Adrenal gland (tissue), 12 donors: ENCODE measurements around the gene PRPF6. TPM values are rescaled to one million over a fixed set of nuclear protein-coding genes. Genes with fewer than 3 reads are reported as not detected.

Experiments used
- DNase-seq, 7 donors: peaks; one replicate each; pipeline ENCODE4 v3.0.0-alpha.2; 2019 to 2020
- H3K27ac ChIP-seq, 5 donors: fragments of 200-600 bp; sonication (generic) in 4 of 5; 1 replicate in 3 of 5; 2 replicates in 2 of 5; pipeline versions ENCODE4 v1.5.1 to v1.8.0; 2016 to 2020; ENCODE audit warnings: mild to moderate bottlenecking in 1 of 5
- H3K27me3 ChIP-seq: fragments of 200-600 bp; 2 replicates; pipeline ENCODE4 v1.8.0; 2021
- H3K36me3 ChIP-seq, 2 donors: fragments of 200-600 bp; replicated peaks in 1 of 2; 1 replicate in 1 of 2; 2 replicates in 1 of 2; pipeline versions ENCODE4 v1.5.1 to v1.8.0; 2018 to 2022
- H3K4me1 ChIP-seq, 2 donors: fragments of 200-600 bp; replicated peaks in 1 of 2; 1 replicate in 1 of 2; 2 replicates in 1 of 2; pipeline versions ENCODE4 v1.5.1 to v1.8.0; 2018 to 2021
- H3K4me3 ChIP-seq, 4 donors: fragments of 200-600 bp; sonication (generic) in 3 of 4; one replicate each; pipeline ENCODE4 v1.5.1; 2016 to 2018
- H3K9me3 ChIP-seq, 3 donors: fragments of 200-600 bp; sonication (generic) in 1 of 3; replicated peaks in 1 of 3; 1 replicate in 2 of 3; 2 replicates in 1 of 3; pipeline versions ENCODE4 v1.5.1 to v1.8.0; 2016 to 2021
- CTCF ChIP-seq, 6 experiments: fragments of 450-650 bp in 4 of 6; fragments of 200-600 bp in 2 of 6; sonication (generic) in 1 of 6; IDR thresholded peaks; 1 replicate in 5 of 6; 2 replicates in 1 of 6; pipeline versions ENCODE4 v1.5.1 to v1.8.0; 2016 to 2021; ENCODE audit warnings: antibody characterized with exemption in 6 of 6, mild to moderate bottlenecking in 2 of 6, moderate library complexity in 1 of 6
- POLR2A ChIP-seq, 2 donors: fragments of 450-650 bp; IDR thresholded peaks; one replicate each; pipeline ENCODE4 v1.6.1; 2017; ENCODE audit warnings: antibody characterized with exemption in 2 of 2, mild to moderate bottlenecking in 2 of 2, moderate library complexity in 1 of 2
- WGBS, 4 donors: extraction: QIAGEN DNeasy Blood & Tissue Kit in 2 of 4; methylation state at CpG; one replicate each; pipeline versions ENCODE4 v1.1.5 to v1.1.7; 2013 to 2017; 5-methylcytosine and 5-hydroxymethylcytosine counted together
- intact Hi-C, 2 donors: fragments of 100-400 bp; cut with DNase I; formaldehyde crosslinking; loops; one replicate each; pipeline versions ENCODE4 v1.14.1 to v1.15.0; 2022 to 2023
- polyA plus RNA-seq, 3 donors: library from polyadenylated mRNA; stranded (reverse); fragments of 200-250 nt in 2 of 3; fragments of 350-450 nt in 1 of 3; fragmentation: Illumina TruSeq in 1 of 3; extraction: RNeasy Lipid Tissue Mini Kit (QIAGEN cat#74804) in 1 of 3; gene quantifications; one replicate each; pipeline ENCODE4 v1.2.3, GENCODE V29; 2013 to 2014
- total RNA-seq, 9 donors: library from RNA; depleted of rRNA in 4 of 9; stranded (reverse); fragments of >200 nt in 4 of 9; fragments of 120-200 nt in 1 of 9; fragmentation: NEBNext Ultra II Directional in 1 of 9; extraction: Animal tissue kit (Norgen Biotek cat#: 25700) in 1 of 9; gene quantifications; one replicate each; pipeline versions ENCODE4 v1.1.0 to v1.2.4, GENCODE V29; 2013 to 2023
- donor health status: healthy with polysubstance abuse.
- donor health status: Bipolar disorder and iron deficiency.
- donor health status: DM: yes; HTN: yes; CAD: no.
- donor health status: DM: no; HTN: no; CAD: no.
- donor health status: DM: no; HTN: no; CAD: no.
- donor health status: DM: yes; HTN: yes; CAD: no.

The PRPF6 gene
- total and polyA plus RNA-seq, 12 donors, result 48.3 to 73.9 (median 55.3) TPM

DNA sequence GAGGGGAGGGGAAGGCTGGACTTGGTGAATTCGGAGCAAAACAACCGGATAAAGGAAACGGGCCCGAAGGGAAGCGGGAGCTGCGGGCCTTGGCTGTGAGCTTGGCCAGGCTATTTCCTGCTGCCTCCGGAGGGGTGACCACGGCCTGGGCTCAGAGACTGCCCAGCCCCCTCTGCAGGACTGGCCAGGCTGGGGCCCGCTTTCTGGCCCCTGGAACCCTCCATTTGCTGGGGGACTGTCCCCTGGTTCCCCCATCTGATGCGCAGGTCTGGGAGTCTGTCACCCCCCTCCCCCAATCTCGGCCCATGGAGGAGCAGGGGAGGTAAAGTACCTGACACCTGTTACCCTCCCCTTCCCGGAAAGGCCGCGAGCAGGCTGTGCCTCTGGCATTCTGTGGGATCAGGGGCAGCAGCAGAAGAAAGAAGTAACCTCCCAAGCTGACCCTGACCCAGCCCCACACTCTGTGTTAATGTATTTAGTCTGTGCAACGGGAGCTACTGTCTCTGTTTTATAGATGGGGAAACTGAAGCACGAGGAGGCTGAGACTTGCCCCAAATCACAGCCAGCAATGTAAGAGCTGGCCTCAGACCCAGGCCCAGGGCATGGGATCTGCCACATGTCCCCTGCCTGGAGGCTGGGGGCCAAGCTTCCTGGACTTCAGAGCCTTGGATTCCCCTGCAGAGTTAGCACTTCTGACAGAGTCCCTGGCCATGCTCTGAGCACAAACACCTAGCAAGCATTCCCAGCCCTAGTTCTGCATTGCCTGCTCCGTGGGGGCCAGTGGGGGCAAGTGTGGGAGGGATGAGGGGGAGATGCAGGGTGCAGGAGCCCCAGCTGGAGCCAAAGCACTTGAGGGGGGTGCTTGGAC, 58.6 kb downstream of the PRPF6 start:
- WGBS, 4 donors, result 14 to 45% (median 18%) methylated on average over 3 to 17 of the region's 17 CpGs
- Histone ChIP-seq H3K4me3 (peak overlapping the region in 2 of 4 donors; percentile 12 to 50), H3K27ac (peak overlapping the region in 1 of 5 donors; percentile 15), H3K27me3 (peaks cover 21% of the 10 kb centered on the region), H3K36me3 (no peaks in the 10 kb centered on the region), H3K9me3 (no peaks in the 10 kb centered on the region), H3K4me1 (peaks cover 8 to 25% of the 10 kb centered on the region in 2 donors)
- DNase-seq, result peak in 1 of 7 donors; percentile 65
- TF ChIP-seq CTCF (IDR thresholded peaks at IDR 0.05) (no peak), POLR2A (IDR thresholded peaks at IDR 0.05) (no peak)
- intact Hi-C loops, result loop anchor here in 1 of 2 donors (10.0 kb wide), 1 partner anchor 75 kb away; no protein-coding TSS in a partner anchor

GRCh38 chr20:64040231-64041039, 59.5 kb downstream of the PRPF6 start:
- Histone ChIP-seq H3K27ac (peak overlapping the region in 1 of 5 donors; percentile 20), H3K4me3 (no peak overlapping the region), H3K4me1 (peaks cover 8 to 25% of the 10 kb centered on the region in 2 donors), H3K36me3 (no peaks in the 10 kb centered on the region), H3K27me3 (peaks cover 21% of the 10 kb centered on the region), H3K9me3 (no peaks in the 10 kb centered on the region)
- TF ChIP-seq CTCF (IDR thresholded peaks at IDR 0.05) (no peak), POLR2A (IDR thresholded peaks at IDR 0.05) (no peak)
- WGBS, 4 donors, result 55 to 66% (median 61%) methylated on average over 5 to 12 of the region's 12 CpGs
- no peak for DNase-seq
- intact Hi-C loops, result no loop called here

- no peaks in the 10 kb centered on the region for H3K36me3 ChIP-seq
- no peak for DNase-seq
- H3K27ac ChIP-seq, result peak overlapping the region in 1 of 5 donors; percentile 73
- peaks cover 8 to 25% of the 10 kb centered on the region in 2 donors for H3K4me1 ChIP-seq
- no peaks in the 10 kb centered on the region for H3K9me3 ChIP-seq
- 49 to 57% (median 52%) methylated on average over 7 to 15 of the region's 15 CpGs for WGBS, 4 donors
- peaks cover 24% of the 10 kb centered on the region for H3K27me3 ChIP-seq
- no peak for TF ChIP-seq CTCF (IDR thresholded peaks at IDR 0.05)
- intact Hi-C loops, result no loop called here
- H3K4me3 ChIP-seq, result peak overlapping the region in 1 of 4 donors; percentile 49
Measured at GRCh38 chr20:64041040-64041780, 60.3 kb downstream of the PRPF6 start.

GRCh38 chr20:64041781-64042053, 60.8 kb downstream of the PRPF6 start:
- Histone ChIP-seq H3K9me3 (no peaks in the 10 kb centered on the region), H3K4me3 (peak overlapping the region in 1 of 4 donors; percentile 49), H3K4me1 (peaks cover 8 to 25% of the 10 kb centered on the region in 2 donors), H3K27ac (peak overlapping the region in 1 of 5 donors; percentile 73), H3K27me3 (peaks cover 29% of the 10 kb centered on the region), H3K36me3 (no peaks in the 10 kb centered on the region)
- intact Hi-C loops, result no loop called here
- TF ChIP-seq CTCF (IDR thresholded peaks at IDR 0.05) (no peak), POLR2A (IDR thresholded peaks at IDR 0.05) (no peak)
- WGBS, 4 donors, result 0 to 19% (median 11%) methylated on average over 1 to 11 of the region's 11 CpGs; no CpG with 5 or more reads in 1 of the 4 donors
- DNase-seq, result no peak
